H1 (cell line): ENCODE results near the gene CLCN5.

ENCODE experiments used
- CBX5 ChIP-seq: fragments of 300-800, 300-1000 bp; sonication (generic); IDR thresholded peaks from 2 replicates; pipeline ENCODE4 v1.7.1; 2016; ENCODE audit warnings: antibody characterized with exemption, low read length, low read depth
- CREB1 ChIP-seq: IDR thresholded peaks from 2 replicates; pipeline ENCODE4 v1.6.1; 2012; ENCODE audit warnings: inconsistent platforms
- EZH2 ChIP-seq: fragments of 200-600 bp; sonication (generic); IDR thresholded peaks from 2 replicates; pipeline ENCODE4 v1.7.1; 2012; ENCODE audit warnings: low read depth, mild to moderate bottlenecking, moderate library complexity, low read length, inconsistent platforms; ENCODE audit not compliant: severe bottlenecking
- POLR2AphosphoS5 ChIP-seq: IDR thresholded peaks from 2 replicates; pipeline ENCODE4 v1.6.1; 2011; ENCODE audit warnings: low read depth, low read length
- SP1 ChIP-seq: IDR thresholded peaks from 2 replicates; pipeline ENCODE4 v1.6.1; 2011; ENCODE audit warnings: low read depth, low read length
- TAF1 ChIP-seq: IDR thresholded peaks from 2 replicates; pipeline ENCODE4 v1.6.1; 2011; ENCODE audit warnings: mild to moderate bottlenecking, low read depth, low read length
- TBP ChIP-seq: IDR thresholded peaks from 2 replicates; pipeline ENCODE4 v1.6.1; 2011; ENCODE audit warnings: low read depth, low read length, improper control_type of control experiment
- TF ChIP-seq, protein P1 (sequence below), 3 experiments: IDR thresholded peaks; 1 replicate in 2 of 3; 2 replicates in 1 of 3; pipeline versions ENCODE4 v1.5.1 to v1.6.1; 2011; ENCODE audit warnings: low read length in 3 of 3, mild to moderate bottlenecking in 3 of 3, inconsistent platforms in 2 of 3, low read depth in 1 of 3, moderate library complexity in 1 of 3; ENCODE audit not compliant: insufficient read depth in 1 of 3; ENCODE audit errors: control extremely low read depth in 1 of 3
- TF ChIP-seq, protein P2 (sequence below): IDR thresholded peaks from 2 replicates; pipeline ENCODE4 v1.6.1; 2011; ENCODE audit warnings: low read length, improper control_type of control experiment

DNA sequence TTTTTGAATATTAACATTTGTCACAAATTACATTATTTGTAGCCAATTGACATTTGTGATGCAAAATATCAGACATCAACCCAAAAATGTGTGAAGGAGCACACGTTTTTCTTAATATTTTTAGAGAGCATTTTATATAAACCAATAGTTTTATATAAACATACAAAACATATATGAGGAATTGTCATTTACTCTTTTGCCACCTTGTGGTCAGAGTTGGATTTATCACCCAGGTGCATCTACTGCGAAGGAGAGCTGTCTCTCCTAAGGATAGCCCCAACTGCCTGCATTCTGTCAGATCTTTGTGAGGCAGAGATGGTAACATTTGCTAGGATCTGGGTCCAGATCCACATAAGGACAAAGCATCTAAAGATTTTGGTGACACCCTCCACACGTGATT is 45.6 kb upstream of the CLCN5 start:
- TF ChIP-seq TBP (no peak), CBX5 (no peak), POLR2AphosphoS5 (no peak), EZH2 (no peak), SP1 (no peak), TAF1 (no peak), CREB1 (no peak)
- TF ChIP-seq, protein P1, sequence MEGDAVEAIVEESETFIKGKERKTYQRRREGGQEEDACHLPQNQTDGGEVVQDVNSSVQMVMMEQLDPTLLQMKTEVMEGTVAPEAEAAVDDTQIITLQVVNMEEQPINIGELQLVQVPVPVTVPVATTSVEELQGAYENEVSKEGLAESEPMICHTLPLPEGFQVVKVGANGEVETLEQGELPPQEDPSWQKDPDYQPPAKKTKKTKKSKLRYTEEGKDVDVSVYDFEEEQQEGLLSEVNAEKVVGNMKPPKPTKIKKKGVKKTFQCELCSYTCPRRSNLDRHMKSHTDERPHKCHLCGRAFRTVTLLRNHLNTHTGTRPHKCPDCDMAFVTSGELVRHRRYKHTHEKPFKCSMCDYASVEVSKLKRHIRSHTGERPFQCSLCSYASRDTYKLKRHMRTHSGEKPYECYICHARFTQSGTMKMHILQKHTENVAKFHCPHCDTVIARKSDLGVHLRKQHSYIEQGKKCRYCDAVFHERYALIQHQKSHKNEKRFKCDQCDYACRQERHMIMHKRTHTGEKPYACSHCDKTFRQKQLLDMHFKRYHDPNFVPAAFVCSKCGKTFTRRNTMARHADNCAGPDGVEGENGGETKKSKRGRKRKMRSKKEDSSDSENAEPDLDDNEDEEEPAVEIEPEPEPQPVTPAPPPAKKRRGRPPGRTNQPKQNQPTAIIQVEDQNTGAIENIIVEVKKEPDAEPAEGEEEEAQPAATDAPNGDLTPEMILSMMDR (IDR thresholded peaks at IDR 0.05; ENCODE audit: control extremely low read depth in 1 of 3, insufficient read depth in 1 of 3, low read depth in 1 of 3, low read length in 3 of 3), result peak in 2 of 3 experiments; percentile 26 to 29; a peak in 2 of 4 replicates
- TF ChIP-seq, protein P2, sequence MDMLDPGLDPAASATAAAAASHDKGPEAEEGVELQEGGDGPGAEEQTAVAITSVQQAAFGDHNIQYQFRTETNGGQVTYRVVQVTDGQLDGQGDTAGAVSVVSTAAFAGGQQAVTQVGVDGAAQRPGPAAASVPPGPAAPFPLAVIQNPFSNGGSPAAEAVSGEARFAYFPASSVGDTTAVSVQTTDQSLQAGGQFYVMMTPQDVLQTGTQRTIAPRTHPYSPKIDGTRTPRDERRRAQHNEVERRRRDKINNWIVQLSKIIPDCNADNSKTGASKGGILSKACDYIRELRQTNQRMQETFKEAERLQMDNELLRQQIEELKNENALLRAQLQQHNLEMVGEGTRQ, result no peak
